ENCODE data around the gene AZIN2.

AZIN2 gene

GRCh38 chr1:33157131-33157530 is 76.2 kb downstream of the AZIN2 start:
- no peak for DNase-seq

- no peak for DNase-seq
Measured at GRCh38 chr1:33158366-33158765, 77.4 kb downstream of the AZIN2 start.

- DNase-seq, result no peak
Measured at GRCh38 chr1:33159577-33159976, 78.6 kb downstream of the AZIN2 start.

- no peak for DNase-seq
Measured at GRCh38 chr1:33161061-33161681, 80.2 kb downstream of the AZIN2 start.

GRCh38 chr1:33162141-33162540 is 81.2 kb downstream of the AZIN2 start:
- no peak for DNase-seq

GRCh38 chr1:33163621-33164519 is 82.9 kb downstream of the AZIN2 start:
- DNase-seq, result no peak

- no peak for DNase-seq
Measured at GRCh38 chr1:33165209-33165608, 84.3 kb downstream of the AZIN2 start.

GRCh38 chr1:33165809-33166208 is 84.9 kb downstream of the AZIN2 start:
- no peak for DNase-seq

- DNase-seq, result no peak
Measured at GRCh38 chr1:33167650-33168447, 86.9 kb downstream of the AZIN2 start.

- DNase-seq, result no peak
Measured at GRCh38 chr1:33168556-33169289, 87.8 kb downstream of the AZIN2 start.

- no peak for DNase-seq
Measured at GRCh38 chr1:33169290-33170055, 88.5 kb downstream of the AZIN2 start.
